ENCODE data around the gene EPHA7. TPM values are rescaled to one million over a fixed set of nuclear protein-coding genes. Genes with fewer than 3 reads are reported as not detected.

Gene EPHA7
- total and polyA plus RNA-seq, 2 of the 13 experiments (the other 11 are each of a cell fraction or from before 2014, with no cell fraction given): not detected

DNA sequence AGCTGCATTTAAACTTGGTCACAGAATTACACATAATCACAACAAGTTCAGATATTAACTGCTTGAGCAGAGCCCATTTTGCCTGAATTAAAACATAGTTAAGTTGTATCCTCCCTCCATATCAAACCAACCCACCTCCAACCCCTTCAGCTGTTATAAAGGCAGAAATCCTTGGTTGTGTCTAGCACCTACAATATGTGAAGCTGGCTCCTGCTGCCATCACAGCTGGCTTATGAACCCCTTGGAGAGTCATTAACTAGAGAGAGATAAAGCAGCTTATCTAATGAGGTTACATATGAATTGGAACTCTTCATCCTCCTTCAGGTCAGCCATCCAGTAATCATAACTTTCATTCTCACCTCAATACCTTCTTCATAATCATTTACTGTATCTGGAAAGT, 101.8 kb downstream of the EPHA7 start:
- TF ChIP-seq, protein P1, sequence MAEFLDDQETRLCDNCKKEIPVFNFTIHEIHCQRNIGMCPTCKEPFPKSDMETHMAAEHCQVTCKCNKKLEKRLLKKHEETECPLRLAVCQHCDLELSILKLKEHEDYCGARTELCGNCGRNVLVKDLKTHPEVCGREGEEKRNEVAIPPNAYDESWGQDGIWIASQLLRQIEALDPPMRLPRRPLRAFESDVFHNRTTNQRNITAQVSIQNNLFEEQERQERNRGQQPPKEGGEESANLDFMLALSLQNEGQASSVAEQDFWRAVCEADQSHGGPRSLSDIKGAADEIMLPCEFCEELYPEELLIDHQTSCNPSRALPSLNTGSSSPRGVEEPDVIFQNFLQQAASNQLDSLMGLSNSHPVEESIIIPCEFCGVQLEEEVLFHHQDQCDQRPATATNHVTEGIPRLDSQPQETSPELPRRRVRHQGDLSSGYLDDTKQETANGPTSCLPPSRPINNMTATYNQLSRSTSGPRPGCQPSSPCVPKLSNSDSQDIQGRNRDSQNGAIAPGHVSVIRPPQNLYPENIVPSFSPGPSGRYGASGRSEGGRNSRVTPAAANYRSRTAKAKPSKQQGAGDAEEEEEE (CRISPR knock-in tag; IDR thresholded peaks at IDR 0.05; ENCODE audit: borderline replicate concordance): no peak
- TF ChIP-seq, protein P2, sequence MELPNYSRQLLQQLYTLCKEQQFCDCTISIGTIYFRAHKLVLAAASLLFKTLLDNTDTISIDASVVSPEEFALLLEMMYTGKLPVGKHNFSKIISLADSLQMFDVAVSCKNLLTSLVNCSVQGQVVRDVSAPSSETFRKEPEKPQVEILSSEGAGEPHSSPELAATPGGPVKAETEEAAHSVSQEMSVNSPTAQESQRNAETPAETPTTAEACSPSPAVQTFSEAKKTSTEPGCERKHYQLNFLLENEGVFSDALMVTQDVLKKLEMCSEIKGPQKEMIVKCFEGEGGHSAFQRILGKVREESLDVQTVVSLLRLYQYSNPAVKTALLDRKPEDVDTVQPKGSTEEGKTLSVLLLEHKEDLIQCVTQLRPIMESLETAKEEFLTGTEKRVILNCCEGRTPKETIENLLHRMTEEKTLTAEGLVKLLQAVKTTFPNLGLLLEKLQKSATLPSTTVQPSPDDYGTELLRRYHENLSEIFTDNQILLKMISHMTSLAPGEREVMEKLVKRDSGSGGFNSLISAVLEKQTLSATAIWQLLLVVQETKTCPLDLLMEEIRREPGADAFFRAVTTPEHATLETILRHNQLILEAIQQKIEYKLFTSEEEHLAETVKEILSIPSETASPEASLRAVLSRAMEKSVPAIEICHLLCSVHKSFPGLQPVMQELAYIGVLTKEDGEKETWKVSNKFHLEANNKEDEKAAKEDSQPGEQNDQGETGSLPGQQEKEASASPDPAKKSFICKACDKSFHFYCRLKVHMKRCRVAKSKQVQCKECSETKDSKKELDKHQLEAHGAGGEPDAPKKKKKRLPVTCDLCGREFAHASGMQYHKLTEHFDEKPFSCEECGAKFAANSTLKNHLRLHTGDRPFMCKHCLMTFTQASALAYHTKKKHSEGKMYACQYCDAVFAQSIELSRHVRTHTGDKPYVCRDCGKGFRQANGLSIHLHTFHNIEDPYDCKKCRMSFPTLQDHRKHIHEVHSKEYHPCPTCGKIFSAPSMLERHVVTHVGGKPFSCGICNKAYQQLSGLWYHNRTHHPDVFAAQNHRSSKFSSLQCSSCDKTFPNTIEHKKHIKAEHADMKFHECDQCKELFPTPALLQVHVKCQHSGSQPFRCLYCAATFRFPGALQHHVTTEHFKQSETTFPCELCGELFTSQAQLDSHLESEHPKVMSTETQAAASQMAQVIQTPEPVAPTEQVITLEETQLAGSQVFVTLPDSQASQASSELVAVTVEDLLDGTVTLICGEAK (IDR thresholded peaks at IDR 0.05): no peak
- TF ChIP-seq, protein P2 (CRISPR knock-in tag; IDR thresholded peaks at IDR 0.05): no peak
- TF ChIP-seq MYC (CRISPR knock-in tag; IDR thresholded peaks at IDR 0.05; ENCODE audit: borderline replicate concordance) (no peak), MTA3 (CRISPR knock-in tag; IDR thresholded peaks at IDR 0.05) (no peak), ZNF691 (CRISPR knock-in tag; IDR thresholded peaks at IDR 0.05; ENCODE audit: borderline replicate concordance, low read depth) (no peak), FOXM1 (CRISPR knock-in tag; IDR thresholded peaks at IDR 0.05) (no peak), FOXA1 (IDR thresholded peaks at IDR 0.05) (no peak), FOXA1 (CRISPR knock-in tag; IDR thresholded peaks at IDR 0.05) (no peak), ZNF562 (CRISPR knock-in tag; IDR thresholded peaks at IDR 0.05; ENCODE audit: borderline replicate concordance) (no peak)
- no peak overlapping the region for H3K27ac ChIP-seq (ENCODE audit: extremely low read length, insufficient read depth, low read length)
- H3K4me2 ChIP-seq (ENCODE audit: low read depth, low read length): no peak overlapping the region
- in situ Hi-C loops (cut with HindIII; ENCODE audit: extremely low pct_ligation_motif_present, low pct_unique_long_range_greater_than_20kb) (no loop called here), intact Hi-C loops (cut with micrococcal nuclease; ENCODE audit: unreplicated experiment) (no loop called here)
- no peaks in the 10 kb centered on the region for H3K36me3 ChIP-seq (replicated peaks in 1 of 2; ENCODE audit: control insufficient read depth in 1 of 2, insufficient read depth in 2 of 2, low read length in 2 of 2)
- H3K4me3 ChIP-seq (replicated peaks in 1 of 3; ENCODE audit: insufficient read depth in 1 of 3, low read depth in 2 of 3, low read length in 3 of 3): no peak overlapping the region
- H3K4me1 ChIP-seq (ENCODE audit: insufficient read depth, low read length): no peaks in the 10 kb centered on the region
- no peaks in the 10 kb centered on the region for H3K27me3 ChIP-seq (ENCODE audit: control insufficient read depth in 1 of 2, insufficient read depth in 2 of 2, low read length in 2 of 2)
- CTCF ChIA-PET (ENCODE audit: low intra/inter-chr PET ratio, low total read pairs): no interaction called here
- POLR2A ChIA-PET: no interaction called here
- DNase-seq (ENCODE audit: low spot score) (no peak), FAIRE-seq (no peak), ATAC-seq (no peak)
- H3K79me2 ChIP-seq (ENCODE audit: insufficient read depth, low read length): no peaks in the 10 kb centered on the region
- H3K9ac ChIP-seq (ENCODE audit: insufficient read depth, low read depth, low read length): no peak overlapping the region
- no peak overlapping the region for H2AFZ ChIP-seq (ENCODE audit: low read length)
- no peaks in the 10 kb centered on the region for H4K20me1 ChIP-seq (ENCODE audit: insufficient read depth, low read length)
- BruUV-seq (replicated peaks): no TSS peak
- H3K9me3 ChIP-seq (ENCODE audit: low read length): no peaks in the 10 kb centered on the region
